HepG2 (cell line): ENCODE results near the gene GNAI2. TPM values are rescaled to one million over a fixed set of nuclear protein-coding genes. Genes with fewer than 3 reads are reported as not detected.

Experiments used
- ADNP ChIP-seq: sonication (generic); formaldehyde crosslinking; IDR thresholded peaks from 2 replicates; pipeline ENCODE4 v1.4.0; 2020; ENCODE audit warnings: missing genetic modification reagents
- AGO2 ChIP-seq: fragments of 200-400 bp; formaldehyde crosslinking; optimal IDR thresholded peaks from 2 replicates; pipeline ENCODE3; 2017; ENCODE audit warnings: mild to moderate bottlenecking, low read depth, low read length, moderate library complexity
- CREB3 ChIP-seq: sonication (generic); formaldehyde crosslinking; IDR thresholded peaks from 2 replicates; pipeline ENCODE4 v1.5.0; 2020; ENCODE audit warnings: missing genetic modification reagents
- FOXO4 ChIP-seq: sonication (generic); formaldehyde crosslinking; conservative IDR thresholded peaks from 2 replicates; pipeline ENCODE4 v1.8.1; 2023; ENCODE audit warnings: missing genetic modification reagents
- IRF2 ChIP-seq: IDR thresholded peaks from 2 replicates; pipeline ENCODE4 v1.6.1; 2018; ENCODE audit warnings: missing genetic modification reagents, missing compliant biosample characterization
- NFRKB ChIP-seq: fragments of 450-650 bp; IDR thresholded peaks from 2 replicates; pipeline ENCODE4 v1.6.1; 2017
- NR2C2 ChIP-seq: sonication (generic); formaldehyde crosslinking; IDR thresholded peaks from 2 replicates; pipeline ENCODE4 v1.4.0; 2020; ENCODE audit warnings: missing genetic modification reagents, mild to moderate bottlenecking, moderate library complexity, borderline replicate concordance
- RBM22 ChIP-seq: fragments of 200-400 bp; formaldehyde crosslinking; optimal IDR thresholded peaks from 2 replicates; pipeline ENCODE3; 2017; ENCODE audit warnings: mild to moderate bottlenecking, low read length, moderate library complexity
- RXRB ChIP-seq: IDR thresholded peaks from 2 replicates; pipeline ENCODE4 v1.6.1; 2016; ENCODE audit warnings: borderline replicate concordance, missing genetic modification reagents, missing compliant biosample characterization
- SAP130 ChIP-seq: IDR thresholded peaks from 2 replicates; pipeline ENCODE4 v1.6.1; 2016; ENCODE audit warnings: low read depth
- TAF1 ChIP-seq: sonication (generic); formaldehyde crosslinking; IDR thresholded peaks from 2 replicates; pipeline ENCODE4 v1.4.0; 2020; ENCODE audit warnings: missing genetic modification reagents
- ZFP82 ChIP-seq: sonication (generic); formaldehyde crosslinking; IDR thresholded peaks from 2 replicates; pipeline ENCODE4 v1.5.1; 2020; ENCODE audit warnings: mild to moderate bottlenecking, missing genetic modification reagents, borderline replicate concordance
- ZNF263 ChIP-seq: sonication (generic); formaldehyde crosslinking; IDR thresholded peaks from 2 replicates; pipeline ENCODE4 v1.4.0; 2020; ENCODE audit warnings: missing genetic modification reagents
- ZNF367 ChIP-seq: sonication (generic); formaldehyde crosslinking; IDR thresholded peaks from 2 replicates; pipeline ENCODE4 v1.4.0; 2020; ENCODE audit warnings: missing genetic modification reagents, borderline replicate concordance
- ZNF547 ChIP-seq: sonication (generic); formaldehyde crosslinking; IDR thresholded peaks from 2 replicates; pipeline ENCODE4 v1.5.1; 2020; ENCODE audit warnings: mild to moderate bottlenecking, missing genetic modification reagents
- ZNF572 ChIP-seq: sonication (generic); formaldehyde crosslinking; IDR thresholded peaks from 2 replicates; pipeline ENCODE4 v1.5.1; 2020; ENCODE audit warnings: mild to moderate bottlenecking, missing genetic modification reagents
- ZNF629 ChIP-seq: sonication (generic); formaldehyde crosslinking; conservative IDR thresholded peaks from 2 replicates; pipeline ENCODE4 v1.5.0; 2020; ENCODE audit warnings: missing genetic modification reagents
- ZNF691 ChIP-seq: sonication (generic); formaldehyde crosslinking; IDR thresholded peaks from 2 replicates; pipeline ENCODE4 v1.4.0; 2020; ENCODE audit warnings: missing genetic modification reagents, low read depth, mild to moderate bottlenecking, borderline replicate concordance
- ZNF724P ChIP-seq: sonication (generic); formaldehyde crosslinking; IDR thresholded peaks from 2 replicates; pipeline ENCODE4 v1.8.0; 2022; ENCODE audit warnings: missing genetic modification reagents, borderline replicate concordance
- polyA plus RNA-seq, 8 experiments: library from polyadenylated mRNA; depleted of rRNA in 3 of 8; stranded (reverse) in 7 of 8; unstranded in 1 of 8; fragments of >200 nt; fragmentation: Illumina TruSeq in 4 of 8; extraction: Trizol in 4 of 8; gene quantifications; 2 replicates each; pipeline versions ENCODE4 v1.2.1 to v1.2.3, GENCODE V29; 2011 to 2016; ENCODE audit warnings: low read depth in 4 of 8, missing spikeins in 1 of 8, mixed read lengths in 1 of 8; ENCODE audit not compliant: insufficient read depth in 1 of 8
- total RNA-seq, 5 experiments: library from RNA; depleted of rRNA; stranded (reverse); fragments of >200 nt; fragmentation: Illumina TruSeq; extraction: Trizol; gene quantifications; 2 replicates each; pipeline ENCODE4 v1.2.3, GENCODE V29; 2016; ENCODE audit warnings: low read depth in 1 of 5
- TF ChIP-seq, protein P1 (sequence below): sonication (generic); formaldehyde crosslinking; IDR thresholded peaks from 2 replicates; pipeline ENCODE4 v1.4.0; 2020; ENCODE audit warnings: mild to moderate bottlenecking, missing genetic modification reagents
- TF ChIP-seq, protein P2 (sequence below): sonication (generic); formaldehyde crosslinking; conservative IDR thresholded peaks from 2 replicates; pipeline ENCODE4 v1.8.0; 2022; ENCODE audit warnings: low read depth, missing genetic modification reagents
- TF ChIP-seq, protein P3 (sequence below): sonication (generic); formaldehyde crosslinking; IDR thresholded peaks from 2 replicates; pipeline ENCODE4 v1.4.0; 2020; ENCODE audit warnings: missing genetic modification reagents

The GNAI2 gene
- total and polyA plus RNA-seq, 2 of the 13 experiments (the other 11 are each of a cell fraction or from before 2014, with no cell fraction given), result 51.1 to 66.2 TPM

- TF ChIP-seq ZNF724P (CRISPR knock-in tag), result no peak
- TF ChIP-seq FOXO4 (CRISPR knock-in tag), result no peak
- no peak for TF ChIP-seq CREB3
- TF ChIP-seq ZFP82 (CRISPR knock-in tag), result peak; percentile 97
- 0 out of 2 replicates have a peak, but pooled peaks have one; percentile 2 for TF ChIP-seq ZNF629
- TF ChIP-seq NR2C2, result peak; percentile 38; the same call in 1 of the 2 replicates
- TF ChIP-seq NFRKB, result no peak
- TF ChIP-seq ZNF367 (CRISPR knock-in tag), result no peak
- TF ChIP-seq, protein P1, sequence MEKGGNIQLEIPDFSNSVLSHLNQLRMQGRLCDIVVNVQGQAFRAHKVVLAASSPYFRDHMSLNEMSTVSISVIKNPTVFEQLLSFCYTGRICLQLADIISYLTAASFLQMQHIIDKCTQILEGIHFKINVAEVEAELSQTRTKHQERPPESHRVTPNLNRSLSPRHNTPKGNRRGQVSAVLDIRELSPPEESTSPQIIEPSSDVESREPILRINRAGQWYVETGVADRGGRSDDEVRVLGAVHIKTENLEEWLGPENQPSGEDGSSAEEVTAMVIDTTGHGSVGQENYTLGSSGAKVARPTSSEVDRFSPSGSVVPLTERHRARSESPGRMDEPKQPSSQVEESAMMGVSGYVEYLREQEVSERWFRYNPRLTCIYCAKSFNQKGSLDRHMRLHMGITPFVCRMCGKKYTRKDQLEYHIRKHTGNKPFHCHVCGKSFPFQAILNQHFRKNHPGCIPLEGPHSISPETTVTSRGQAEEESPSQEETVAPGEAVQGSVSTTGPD (CRISPR knock-in tag), result no peak
- TF ChIP-seq SAP130, result peak; percentile 98
- TF ChIP-seq RBM22, result peak; percentile 29
- TF ChIP-seq AGO2, result peak; percentile 90
- no peak for TF ChIP-seq IRF2
- no peak for TF ChIP-seq ZNF263 (CRISPR knock-in tag)
- TF ChIP-seq ADNP (CRISPR knock-in tag), result no peak
- TF ChIP-seq, protein P2, sequence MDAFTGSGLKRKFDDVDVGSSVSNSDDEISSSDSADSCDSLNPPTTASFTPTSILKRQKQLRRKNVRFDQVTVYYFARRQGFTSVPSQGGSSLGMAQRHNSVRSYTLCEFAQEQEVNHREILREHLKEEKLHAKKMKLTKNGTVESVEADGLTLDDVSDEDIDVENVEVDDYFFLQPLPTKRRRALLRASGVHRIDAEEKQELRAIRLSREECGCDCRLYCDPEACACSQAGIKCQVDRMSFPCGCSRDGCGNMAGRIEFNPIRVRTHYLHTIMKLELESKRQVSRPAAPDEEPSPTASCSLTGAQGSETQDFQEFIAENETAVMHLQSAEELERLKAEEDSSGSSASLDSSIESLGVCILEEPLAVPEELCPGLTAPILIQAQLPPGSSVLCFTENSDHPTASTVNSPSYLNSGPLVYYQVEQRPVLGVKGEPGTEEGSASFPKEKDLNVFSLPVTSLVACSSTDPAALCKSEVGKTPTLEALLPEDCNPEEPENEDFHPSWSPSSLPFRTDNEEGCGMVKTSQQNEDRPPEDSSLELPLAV (CRISPR knock-in tag), result no peak
- peak; percentile 17; the same call in 1 of the 2 replicates for TF ChIP-seq ZNF572 (CRISPR knock-in tag)
- TF ChIP-seq, protein P3, sequence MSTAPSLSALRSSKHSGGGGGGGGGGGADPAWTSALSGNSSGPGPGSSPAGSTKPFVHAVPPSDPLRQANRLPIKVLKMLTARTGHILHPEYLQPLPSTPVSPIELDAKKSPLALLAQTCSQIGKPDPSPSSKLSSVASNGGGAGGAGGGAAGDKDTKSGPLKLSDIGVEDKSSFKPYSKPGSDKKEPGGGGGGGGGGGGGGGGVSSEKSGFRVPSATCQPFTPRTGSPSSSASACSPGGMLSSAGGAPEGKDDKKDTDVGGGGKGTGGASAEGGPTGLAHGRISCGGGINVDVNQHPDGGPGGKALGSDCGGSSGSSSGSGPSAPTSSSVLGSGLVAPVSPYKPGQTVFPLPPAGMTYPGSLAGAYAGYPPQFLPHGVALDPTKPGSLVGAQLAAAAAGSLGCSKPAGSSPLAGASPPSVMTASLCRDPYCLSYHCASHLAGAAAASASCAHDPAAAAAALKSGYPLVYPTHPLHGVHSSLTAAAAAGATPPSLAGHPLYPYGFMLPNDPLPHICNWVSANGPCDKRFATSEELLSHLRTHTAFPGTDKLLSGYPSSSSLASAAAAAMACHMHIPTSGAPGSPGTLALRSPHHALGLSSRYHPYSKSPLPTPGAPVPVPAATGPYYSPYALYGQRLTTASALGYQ (CRISPR knock-in tag), result no peak
- TF ChIP-seq ZNF547, result no peak; the same call in 1 of the 2 replicates
- TF ChIP-seq ZNF691 (CRISPR knock-in tag), result no peak; the same call in 1 of the 2 replicates
- no peak; the same call in 1 of the 2 replicates for TF ChIP-seq TAF1 (CRISPR knock-in tag)
- no peak for TF ChIP-seq RXRB (CRISPR knock-in tag)
Observed at GRCh38 chr3:50205413-50206276, 30.4 kb upstream of the GNAI2 start (continued).
